Body of pancreas (tissue), 4 donors: ENCODE measurements around the gene RNF227.

ENCODE experiments used
- POLR2A ChIP-seq, 3 donors: fragments of 450-650 bp; IDR thresholded peaks; one replicate each; pipeline ENCODE4 v1.6.1; 2016; ENCODE audit warnings: antibody characterized with exemption in 3 of 3, mild to moderate bottlenecking in 2 of 3
- TF ChIP-seq, protein P1 (sequence below), 7 experiments: fragments of 450-650 bp in 4 of 7; fragments of 200-600 bp in 3 of 7; sonication (generic) in 3 of 7; IDR thresholded peaks; one replicate each; pipeline ENCODE4 v1.5.1; 2016 to 2019; ENCODE audit warnings: antibody characterized with exemption in 7 of 7

DNA sequence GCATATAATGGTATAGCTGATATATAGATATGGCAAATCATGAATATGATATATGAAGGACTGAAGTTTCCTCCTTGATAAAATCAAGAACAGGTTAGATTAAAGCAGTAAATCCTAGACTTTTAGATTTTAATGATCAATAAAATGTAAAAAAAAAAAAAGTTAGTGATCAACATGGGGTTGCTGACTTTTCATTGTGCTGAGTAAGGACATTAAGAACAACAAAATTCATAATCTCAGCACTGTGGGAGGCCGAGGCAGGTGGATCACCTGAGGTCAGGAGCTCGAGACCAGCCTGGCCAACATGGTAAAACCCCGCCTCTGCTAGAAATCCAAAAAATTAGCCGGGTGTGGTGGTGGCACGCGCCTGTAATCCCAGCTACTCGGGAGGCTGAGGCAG lies 37.9 kb downstream of the RNF227 start:
- TF ChIP-seq POLR2A (IDR thresholded peaks at IDR 0.05): no peak
- TF ChIP-seq, protein P1, sequence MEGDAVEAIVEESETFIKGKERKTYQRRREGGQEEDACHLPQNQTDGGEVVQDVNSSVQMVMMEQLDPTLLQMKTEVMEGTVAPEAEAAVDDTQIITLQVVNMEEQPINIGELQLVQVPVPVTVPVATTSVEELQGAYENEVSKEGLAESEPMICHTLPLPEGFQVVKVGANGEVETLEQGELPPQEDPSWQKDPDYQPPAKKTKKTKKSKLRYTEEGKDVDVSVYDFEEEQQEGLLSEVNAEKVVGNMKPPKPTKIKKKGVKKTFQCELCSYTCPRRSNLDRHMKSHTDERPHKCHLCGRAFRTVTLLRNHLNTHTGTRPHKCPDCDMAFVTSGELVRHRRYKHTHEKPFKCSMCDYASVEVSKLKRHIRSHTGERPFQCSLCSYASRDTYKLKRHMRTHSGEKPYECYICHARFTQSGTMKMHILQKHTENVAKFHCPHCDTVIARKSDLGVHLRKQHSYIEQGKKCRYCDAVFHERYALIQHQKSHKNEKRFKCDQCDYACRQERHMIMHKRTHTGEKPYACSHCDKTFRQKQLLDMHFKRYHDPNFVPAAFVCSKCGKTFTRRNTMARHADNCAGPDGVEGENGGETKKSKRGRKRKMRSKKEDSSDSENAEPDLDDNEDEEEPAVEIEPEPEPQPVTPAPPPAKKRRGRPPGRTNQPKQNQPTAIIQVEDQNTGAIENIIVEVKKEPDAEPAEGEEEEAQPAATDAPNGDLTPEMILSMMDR (IDR thresholded peaks at IDR 0.05): no peak
